Keratinocyte (primary cell): ENCODE measurements around the gene FAM53A. TPM values are rescaled to one million over a fixed set of nuclear protein-coding genes. Genes with fewer than 3 reads are reported as not detected.

Experiments
- DNase-seq: peaks from one replicate; pipeline ENCODE4 v3.0.0-alpha.2; 2011; ENCODE audit warnings: low read depth, missing footprints, low spot score
- FAIRE-seq: peaks from 2 replicates; lab custom pipeline; 2011; peaks lifted over from hg19 to GRCh38; lab: Jason Lieb, UNC
- H2AFZ ChIP-seq: 2 replicates; pipeline ENCODE4 v1.6.0; 2012; ENCODE audit warnings: low read length, control low read depth, inconsistent platforms; ENCODE audit not compliant: control insufficient read depth
- H3K27ac ChIP-seq: 2 replicates; pipeline ENCODE4 v1.5.1; 2011; ENCODE audit warnings: low read length; ENCODE audit not compliant: control insufficient read depth, insufficient read depth
- H3K27me3 ChIP-seq: 3 replicates; pipeline ENCODE4 v1.6.0; 2011; ENCODE audit warnings: low read length; ENCODE audit not compliant: control insufficient read depth, insufficient read depth; ENCODE audit errors: extremely low read depth
- H3K36me3 ChIP-seq, 2 experiments: 2 replicates in 1 of 2; 3 replicates in 1 of 2; pipeline ENCODE4 v1.5.1; 2011; ENCODE audit warnings: low read length in 2 of 2, mild to moderate bottlenecking in 1 of 2; ENCODE audit not compliant: control insufficient read depth in 2 of 2, insufficient read depth in 2 of 2; ENCODE audit errors: extremely low read depth in 1 of 2
- H3K4me1 ChIP-seq: 3 replicates; pipeline ENCODE4 v1.5.1; 2011; ENCODE audit warnings: low read length; ENCODE audit not compliant: control insufficient read depth, insufficient read depth; ENCODE audit errors: extremely low read depth
- H3K4me2 ChIP-seq: 3 replicates; pipeline ENCODE4 v1.6.0; 2011; ENCODE audit warnings: low read depth, low read length; ENCODE audit not compliant: control insufficient read depth, insufficient read depth; ENCODE audit errors: extremely low read depth
- H3K4me3 ChIP-seq, 3 experiments: fragments of 200-600 bp in 1 of 3; sonication (generic) in 1 of 3; 2 replicates in 2 of 3; 3 replicates in 1 of 3; pipeline ENCODE4 v1.5.1; 2011 to 2016; ENCODE audit warnings: low read length in 3 of 3, mild to moderate bottlenecking in 3 of 3, control low read depth in 2 of 3, inconsistent platforms in 1 of 3, low read depth in 1 of 3, mixed read lengths in 1 of 3, mixed run types in 1 of 3, moderate library complexity in 1 of 3; ENCODE audit not compliant: control insufficient read depth in 2 of 3, insufficient read depth in 2 of 3; ENCODE audit errors: extremely low read depth in 1 of 3
- H3K79me2 ChIP-seq: 2 replicates; pipeline ENCODE4 v1.6.0; 2012; ENCODE audit warnings: low read length; ENCODE audit not compliant: control insufficient read depth, insufficient read depth
- H3K9ac ChIP-seq: 3 replicates; pipeline ENCODE4 v1.6.0; 2011; ENCODE audit warnings: low read length; ENCODE audit not compliant: control insufficient read depth, insufficient read depth; ENCODE audit errors: extremely low read depth
- H3K9me1 ChIP-seq: 3 replicates; pipeline ENCODE4 v1.6.0; 2011; ENCODE audit warnings: low read length; ENCODE audit not compliant: control insufficient read depth, insufficient read depth; ENCODE audit errors: extremely low read depth
- H3K9me3 ChIP-seq: 2 replicates; pipeline ENCODE4 v1.5.1; 2012; ENCODE audit warnings: low read depth, low read length; ENCODE audit not compliant: control insufficient read depth
- H4K20me1 ChIP-seq: 3 replicates; pipeline ENCODE4 v1.6.0; 2011; ENCODE audit warnings: low read length; ENCODE audit not compliant: control insufficient read depth, insufficient read depth; ENCODE audit errors: extremely low read depth
- EZH2 ChIP-seq: IDR thresholded peaks from one replicate; pipeline ENCODE4 v1.6.1; 2012; ENCODE audit warnings: inconsistent platforms, mild to moderate bottlenecking, low read length, moderate library complexity
- dilution Hi-C: fragments of 300-500 bp; cut with MboI; formaldehyde crosslinking; loops from one replicate; pipeline ENCODE4 v1.7.0; 2020; ENCODE audit warnings: low sequenced_read_pairs; ENCODE audit not compliant: extremely low pct_ligation_motif_present
- polyA plus RNA-seq, 5 experiments: library from polyadenylated mRNA; depleted of rRNA in 3 of 5; stranded (reverse) in 3 of 5; stranded (forward) in 1 of 5; unstranded in 1 of 5; fragments of >200 nt; gene quantifications; 1 replicate in 1 of 5; 2 replicates in 3 of 5; 3 replicates in 1 of 5; pipeline versions ENCODE4 v1.2.1 to v1.2.3, GENCODE V29; 2011 to 2012; ENCODE audit warnings: missing spikeins in 2 of 5, low read depth in 1 of 5, low replicate concordance in 1 of 5
- TF ChIP-seq, protein P1 (sequence below), 3 experiments: IDR thresholded peaks in 1 of 3; conservative IDR thresholded peaks in 1 of 3; optimal IDR thresholded peaks in 1 of 3; 2 replicates in 2 of 3; 3 replicates in 1 of 3; pipeline versions ENCODE3 to v1.5.1; 2011; ENCODE audit warnings: low read length in 3 of 3, mild to moderate bottlenecking in 3 of 3, moderate library complexity in 2 of 3, control low read depth in 1 of 3, inconsistent platforms in 1 of 3; ENCODE audit not compliant: insufficient read depth in 2 of 3; ENCODE audit errors: extremely low read depth in 1 of 3

The FAM53A gene
- polyA plus RNA-seq, 1 donor (not counting 4 experiments of a cell fraction or from before 2014, with no cell fraction given): 0.50 TPM

- peak overlapping the region; percentile 60 for H3K27ac ChIP-seq
- DNase-seq (no peak), FAIRE-seq (no peak)
- peaks cover under 1% of the 10 kb centered on the region for H4K20me1 ChIP-seq
- H3K9me3 ChIP-seq: no peaks in the 10 kb centered on the region
- peak overlapping the region; percentile 65 for H3K9ac ChIP-seq
- H2AFZ ChIP-seq: peak overlapping the region; percentile 84
- H3K4me3 ChIP-seq: peak overlapping the region; percentile 75 to 81 (median 79)
- peaks cover 7 to 30% of the 10 kb centered on the region in 2 experiments for H3K36me3 ChIP-seq
- H3K27me3 ChIP-seq: no peaks in the 10 kb centered on the region
- TF ChIP-seq, protein P1, sequence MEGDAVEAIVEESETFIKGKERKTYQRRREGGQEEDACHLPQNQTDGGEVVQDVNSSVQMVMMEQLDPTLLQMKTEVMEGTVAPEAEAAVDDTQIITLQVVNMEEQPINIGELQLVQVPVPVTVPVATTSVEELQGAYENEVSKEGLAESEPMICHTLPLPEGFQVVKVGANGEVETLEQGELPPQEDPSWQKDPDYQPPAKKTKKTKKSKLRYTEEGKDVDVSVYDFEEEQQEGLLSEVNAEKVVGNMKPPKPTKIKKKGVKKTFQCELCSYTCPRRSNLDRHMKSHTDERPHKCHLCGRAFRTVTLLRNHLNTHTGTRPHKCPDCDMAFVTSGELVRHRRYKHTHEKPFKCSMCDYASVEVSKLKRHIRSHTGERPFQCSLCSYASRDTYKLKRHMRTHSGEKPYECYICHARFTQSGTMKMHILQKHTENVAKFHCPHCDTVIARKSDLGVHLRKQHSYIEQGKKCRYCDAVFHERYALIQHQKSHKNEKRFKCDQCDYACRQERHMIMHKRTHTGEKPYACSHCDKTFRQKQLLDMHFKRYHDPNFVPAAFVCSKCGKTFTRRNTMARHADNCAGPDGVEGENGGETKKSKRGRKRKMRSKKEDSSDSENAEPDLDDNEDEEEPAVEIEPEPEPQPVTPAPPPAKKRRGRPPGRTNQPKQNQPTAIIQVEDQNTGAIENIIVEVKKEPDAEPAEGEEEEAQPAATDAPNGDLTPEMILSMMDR (optimal IDR thresholded peaks at IDR 0.05 in 1 of 3, IDR thresholded peaks at IDR 0.05 in 1 of 3, conservative IDR thresholded peaks at IDR 0.05 in 1 of 3; ENCODE audit: extremely low read depth in 1 of 3, insufficient read depth in 2 of 3, low read length in 3 of 3): no peak
- TF ChIP-seq EZH2: no peak
- H3K4me2 ChIP-seq: peak overlapping the region; percentile 92
- H3K9me1 ChIP-seq: no peaks in the 10 kb centered on the region
- peaks cover 17% of the 10 kb centered on the region for H3K4me1 ChIP-seq
- peaks cover 67% of the 10 kb centered on the region for H3K79me2 ChIP-seq
- dilution Hi-C loops: no loop called here
These were observed 36.3 kb upstream of the FAM53A start for GRCh38 chr4:1720163-1720983.

GRCh38 chr4:1718095-1718850 lies 34.2 kb upstream of the FAM53A start:
- Histone ChIP-seq H3K4me3 (no peak overlapping the region), H4K20me1 (no peaks in the 10 kb centered on the region), H3K9me1 (no peaks in the 10 kb centered on the region), H3K9me3 (no peaks in the 10 kb centered on the region), H3K36me3 (peaks cover 7 to 15% of the 10 kb centered on the region in 2 experiments), H3K4me2 (no peak overlapping the region), H3K27me3 (no peaks in the 10 kb centered on the region), H2AFZ (no peak overlapping the region), H3K9ac (no peak overlapping the region), H3K27ac (no peak overlapping the region), H3K79me2 (peaks cover 61% of the 10 kb centered on the region), H3K4me1 (peaks cover 22% of the 10 kb centered on the region)
- no peak for FAIRE-seq
- dilution Hi-C loops: no loop called here
- TF ChIP-seq EZH2: no peak
- TF ChIP-seq, protein P1 (optimal IDR thresholded peaks at IDR 0.05 in 1 of 3, IDR thresholded peaks at IDR 0.05 in 1 of 3, conservative IDR thresholded peaks at IDR 0.05 in 1 of 3; ENCODE audit: extremely low read depth in 1 of 3, insufficient read depth in 2 of 3, low read length in 3 of 3): no peak
- DNase-seq: no peak
